ENCODE measurements around the gene ACAP2.
"Not testable (repeated sequence)": the region's sequence is repeated elsewhere in the genome, so short reads cannot be mapped to it uniquely, and the experiment has no call there.

ACAP2 gene

DNA sequence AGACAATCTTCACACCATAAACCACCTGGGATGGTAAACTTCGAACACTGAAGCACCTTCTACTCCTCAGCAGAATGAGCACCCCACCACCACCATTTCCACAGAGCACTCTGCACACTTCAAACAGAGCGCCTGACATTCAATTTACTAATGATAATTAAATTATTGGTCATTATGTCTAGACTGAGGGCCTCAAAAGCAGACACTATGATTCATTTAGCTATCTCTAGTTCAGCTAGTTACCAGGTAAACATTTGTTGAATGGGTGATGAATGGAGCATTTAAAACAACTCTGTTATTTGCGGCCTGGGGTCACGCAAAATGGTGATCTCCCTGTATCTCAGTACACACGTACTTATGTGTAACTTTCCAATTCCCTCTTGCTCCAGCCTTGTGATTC is 40.9 kb downstream of the ACAP2 start:
- H3K36me3 ChIP-seq: no peaks in the 10 kb centered on the region

DNA sequence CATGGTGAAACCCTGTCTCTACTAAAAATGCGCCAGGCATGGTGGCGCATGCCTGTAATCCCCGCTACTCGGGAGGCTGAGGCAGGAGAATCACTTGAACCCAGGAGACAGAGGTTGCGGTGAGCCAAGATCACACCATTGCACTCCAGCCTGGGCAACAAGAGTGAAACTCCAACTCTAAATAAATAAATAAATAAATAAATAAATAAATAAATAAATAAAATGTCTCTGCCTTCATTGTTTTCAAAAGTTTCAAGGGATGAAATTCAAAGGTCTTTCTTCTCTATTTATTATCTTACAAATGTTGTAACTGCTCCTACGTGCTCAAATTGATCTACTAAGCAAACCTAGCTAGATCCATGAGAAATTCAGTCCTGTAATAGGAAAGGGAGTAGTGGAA is 44.4 kb downstream of the ACAP2 start:
- not testable (repeated sequence) for DNase-seq; H3K9me3 ChIP-seq; H3K27me3 ChIP-seq; H3K4me3 ChIP-seq (ENCODE audit: low read depth, low read length); H3K36me3 ChIP-seq
- H3K4me1 ChIP-seq: peaks cover 19% of the 10 kb centered on the region

More for the DNA sequence above, 40.9 kb downstream of the ACAP2 start:
- TF ChIP-seq, protein P1, sequence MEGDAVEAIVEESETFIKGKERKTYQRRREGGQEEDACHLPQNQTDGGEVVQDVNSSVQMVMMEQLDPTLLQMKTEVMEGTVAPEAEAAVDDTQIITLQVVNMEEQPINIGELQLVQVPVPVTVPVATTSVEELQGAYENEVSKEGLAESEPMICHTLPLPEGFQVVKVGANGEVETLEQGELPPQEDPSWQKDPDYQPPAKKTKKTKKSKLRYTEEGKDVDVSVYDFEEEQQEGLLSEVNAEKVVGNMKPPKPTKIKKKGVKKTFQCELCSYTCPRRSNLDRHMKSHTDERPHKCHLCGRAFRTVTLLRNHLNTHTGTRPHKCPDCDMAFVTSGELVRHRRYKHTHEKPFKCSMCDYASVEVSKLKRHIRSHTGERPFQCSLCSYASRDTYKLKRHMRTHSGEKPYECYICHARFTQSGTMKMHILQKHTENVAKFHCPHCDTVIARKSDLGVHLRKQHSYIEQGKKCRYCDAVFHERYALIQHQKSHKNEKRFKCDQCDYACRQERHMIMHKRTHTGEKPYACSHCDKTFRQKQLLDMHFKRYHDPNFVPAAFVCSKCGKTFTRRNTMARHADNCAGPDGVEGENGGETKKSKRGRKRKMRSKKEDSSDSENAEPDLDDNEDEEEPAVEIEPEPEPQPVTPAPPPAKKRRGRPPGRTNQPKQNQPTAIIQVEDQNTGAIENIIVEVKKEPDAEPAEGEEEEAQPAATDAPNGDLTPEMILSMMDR (IDR thresholded peaks at IDR 0.05; ENCODE audit: low read depth, low read length): no peak
- no peaks in the 10 kb centered on the region for H3K27me3 ChIP-seq
- peaks cover 19% of the 10 kb centered on the region for H3K4me1 ChIP-seq
- no peak overlapping the region for H3K4me3 ChIP-seq (ENCODE audit: low read depth, low read length)
- H3K9me3 ChIP-seq: no peaks in the 10 kb centered on the region
- DNase-seq: peak; percentile 46

DNA sequence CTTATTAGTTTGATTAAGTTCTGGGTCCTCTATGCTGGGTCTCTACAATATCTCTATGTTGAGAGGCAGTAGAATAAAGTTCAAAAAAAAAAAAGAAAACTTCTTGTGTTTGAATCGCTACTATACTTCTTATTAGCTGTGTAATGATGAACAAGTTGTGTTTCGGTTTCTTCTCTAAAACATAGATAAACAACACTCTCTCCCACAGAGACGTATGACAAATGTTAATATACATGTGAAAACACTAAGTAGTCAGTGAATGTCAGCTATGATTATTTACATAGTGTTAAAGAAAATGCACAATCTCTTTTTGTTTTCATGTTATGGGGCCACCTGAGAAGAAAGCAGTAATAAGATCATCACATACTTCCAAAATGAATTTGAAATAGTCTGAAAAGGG is 45.3 kb downstream of the ACAP2 start:
- TF ChIP-seq, protein P1 (IDR thresholded peaks at IDR 0.05; ENCODE audit: low read depth, low read length): no peak
- Histone ChIP-seq H3K36me3 (no peaks in the 10 kb centered on the region), H3K4me1 (peaks cover 17% of the 10 kb centered on the region), H3K27me3 (no peaks in the 10 kb centered on the region), H3K9me3 (no peaks in the 10 kb centered on the region), H3K4me3 (ENCODE audit: low read depth, low read length) (no peak overlapping the region)
- no peak for DNase-seq

DNA sequence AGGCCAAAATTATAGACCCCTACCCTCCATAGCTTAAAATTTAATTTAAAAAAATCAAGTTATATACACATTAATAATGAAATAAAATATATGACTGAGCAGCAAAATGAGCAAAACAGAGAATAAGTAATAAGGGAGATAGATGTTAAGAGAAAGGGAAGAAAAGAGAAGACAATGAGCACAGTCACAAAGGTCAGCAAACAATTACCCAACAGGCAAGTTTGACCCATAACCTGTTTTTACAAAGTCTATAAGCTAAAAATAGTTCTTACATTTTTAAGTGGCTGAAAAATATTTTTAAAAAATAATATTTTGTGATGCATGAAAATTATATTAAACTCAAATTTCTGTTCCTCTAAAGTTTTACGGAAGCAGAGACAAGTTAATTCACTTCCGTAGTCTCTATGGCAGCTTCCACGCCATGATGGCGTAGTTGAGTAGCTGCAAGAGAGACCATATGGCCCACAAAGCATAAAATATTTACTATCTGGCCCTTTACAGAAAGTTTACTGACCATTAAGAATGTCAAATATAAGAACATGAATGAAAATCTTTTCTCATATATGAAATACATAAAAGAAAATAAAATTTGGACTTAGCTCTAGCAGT is 47.5 kb downstream of the ACAP2 start:
- H3K27me3 ChIP-seq: no peaks in the 10 kb centered on the region
- TF ChIP-seq, protein P1 (IDR thresholded peaks at IDR 0.05; ENCODE audit: low read depth, low read length): no peak
- no peaks in the 10 kb centered on the region; the same call in 1 of the 2 replicates for H3K36me3 ChIP-seq
- H3K4me1 ChIP-seq: no peaks in the 10 kb centered on the region; the same call in 1 of the 2 replicates
- no peak for DNase-seq
- H3K4me3 ChIP-seq (ENCODE audit: low read depth, low read length): no peak overlapping the region
- H3K9me3 ChIP-seq: no peaks in the 10 kb centered on the region

DNA sequence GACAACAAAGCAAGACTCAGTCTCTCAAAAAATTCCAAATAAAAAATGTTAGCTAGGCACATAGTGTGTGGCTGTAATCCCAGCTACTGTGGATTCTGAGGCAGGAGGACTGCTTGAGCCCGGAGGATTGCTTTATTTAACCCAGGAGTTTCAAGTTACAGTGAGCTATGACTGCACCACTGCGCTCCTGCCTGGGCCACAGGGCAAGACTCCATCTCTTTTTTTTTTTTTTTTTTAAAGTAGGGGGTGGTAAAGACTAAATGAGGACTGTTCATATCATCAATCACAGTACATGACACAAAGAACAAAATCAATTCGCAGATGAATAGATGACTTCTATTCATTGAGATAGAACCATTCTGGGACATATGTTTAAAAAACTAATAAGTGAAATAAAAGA is 48.1 kb downstream of the ACAP2 start:
- H3K36me3 ChIP-seq: no peaks in the 10 kb centered on the region; the same call in 1 of the 2 replicates
- H3K9me3 ChIP-seq: no peaks in the 10 kb centered on the region
- no peak overlapping the region for H3K4me3 ChIP-seq (ENCODE audit: low read depth, low read length)
- H3K27me3 ChIP-seq: no peaks in the 10 kb centered on the region
- DNase-seq: no peak
- TF ChIP-seq, protein P1 (IDR thresholded peaks at IDR 0.05; ENCODE audit: low read depth, low read length): no peak
- H3K4me1 ChIP-seq: no peaks in the 10 kb centered on the region; the same call in 1 of the 2 replicates

DNA sequence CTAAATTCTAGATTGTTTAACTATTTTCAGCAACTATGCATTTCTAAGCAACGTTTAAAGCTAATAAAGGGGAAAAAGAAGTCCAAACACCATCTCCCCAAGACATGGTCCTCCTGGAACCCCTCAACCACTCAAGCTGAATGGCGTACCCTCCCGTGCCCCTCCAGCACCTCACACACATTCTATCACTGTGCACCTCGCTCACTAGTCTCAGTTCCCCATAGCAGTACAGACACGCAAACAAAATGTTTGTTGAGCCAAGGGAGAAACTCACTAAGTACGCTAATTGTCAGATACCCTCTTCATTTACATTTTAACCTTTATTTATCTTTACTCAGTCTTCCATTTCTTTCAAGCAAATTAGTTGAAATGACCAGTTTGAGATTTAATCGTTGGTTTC is 48.8 kb downstream of the ACAP2 start:
- no peak for DNase-seq
- Histone ChIP-seq H3K4me1 (no peaks in the 10 kb centered on the region; the same call in 1 of the 2 replicates), H3K36me3 (no peaks in the 10 kb centered on the region; the same call in 1 of the 2 replicates), H3K27me3 (no peaks in the 10 kb centered on the region), H3K4me3 (ENCODE audit: low read depth, low read length) (no peak overlapping the region), H3K9me3 (no peaks in the 10 kb centered on the region)
- TF ChIP-seq, protein P1 (IDR thresholded peaks at IDR 0.05; ENCODE audit: low read depth, low read length): no peak

All from BE2C (cell line).